ENCODE data around the gene MT2A.
"Not testable (repeated sequence)": the region's sequence is repeated elsewhere in the genome, so short reads cannot be mapped to it uniquely, and the experiment has no call there.

Gene MT2A

GRCh38 chr16:56601325-56601724, 7.1 kb upstream of the MT2A start:
- DNase-seq, result no peak

GRCh38 chr16:56603589-56603988, 4.8 kb upstream of the MT2A start:
- peak; percentile 47 to 65 for DNase-seq

DNA sequence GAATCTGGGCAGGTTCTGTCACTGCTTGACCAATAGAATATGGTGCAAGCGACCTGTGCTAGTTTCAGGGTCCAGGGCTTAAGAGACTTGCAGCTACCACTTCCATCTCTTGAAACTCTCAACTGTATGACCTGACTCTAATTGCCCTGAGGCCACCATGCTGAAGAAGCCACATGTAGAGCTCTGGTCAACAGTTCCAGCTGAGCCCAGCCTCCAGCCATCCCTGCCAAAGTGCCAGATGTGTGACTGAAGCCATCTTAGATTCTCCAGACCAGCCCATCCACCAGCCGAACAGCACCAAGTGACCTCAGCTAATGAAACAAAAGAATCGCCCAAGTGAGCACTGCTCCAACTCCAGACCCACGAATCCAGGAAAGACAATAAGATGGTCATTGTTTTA, 3.4 kb upstream of the MT2A start:
- no peak for DNase-seq

- DNase-seq, result no peak
These were observed 2.9 kb upstream of the MT2A start for GRCh38 chr16:56605475-56605874.

DNA sequence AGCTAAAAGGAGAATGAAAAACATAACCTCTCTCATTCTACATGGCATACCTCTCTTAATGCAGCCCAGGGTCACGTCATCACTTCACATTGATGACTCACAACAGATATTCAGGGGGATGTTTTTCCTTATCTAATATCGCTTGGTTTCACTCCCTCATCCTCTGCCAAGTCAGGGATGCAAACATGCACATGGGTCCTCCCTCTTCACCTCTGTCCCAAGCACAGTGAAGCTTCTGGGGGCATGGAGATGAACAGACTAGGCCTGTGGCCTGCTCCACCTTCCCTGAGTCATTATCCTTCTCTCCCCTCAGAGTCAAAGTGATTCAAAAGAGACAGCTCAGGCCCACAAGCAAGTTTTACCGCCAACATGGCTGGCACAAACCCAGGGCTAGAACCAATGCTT, 2.3 kb upstream of the MT2A start:
- DNase-seq, result no peak

DNA sequence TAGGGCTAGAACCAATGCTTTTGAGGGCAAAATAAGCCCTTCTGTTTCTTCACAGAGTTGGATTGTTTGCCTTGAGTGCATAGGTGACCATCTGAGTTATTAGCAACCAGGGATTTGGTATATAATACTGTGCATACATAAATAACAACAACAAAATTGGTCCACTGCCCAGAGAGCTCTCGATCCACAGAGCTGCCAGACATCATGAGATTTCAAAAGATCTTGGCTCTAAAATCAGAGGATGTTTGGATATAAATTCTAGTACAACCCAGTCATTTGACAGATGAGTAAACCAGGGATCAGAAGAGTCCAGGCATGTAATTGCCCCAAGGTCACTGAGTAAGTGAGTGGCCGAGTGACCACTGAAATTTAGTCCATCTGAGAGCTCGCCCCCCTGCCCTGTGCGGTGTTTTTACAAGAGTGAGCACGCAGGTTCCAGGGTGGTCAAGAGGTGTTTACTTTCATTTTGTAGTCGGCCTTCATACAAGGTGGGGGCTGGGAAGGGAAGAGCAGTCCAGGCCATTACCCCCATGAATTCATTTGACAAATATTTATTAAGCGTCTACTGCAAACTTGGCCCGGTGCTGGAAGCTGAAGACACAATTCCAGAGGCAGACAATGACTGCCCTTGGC, 1.8 kb upstream of the MT2A start:
- no peak for DNase-seq

DNA sequence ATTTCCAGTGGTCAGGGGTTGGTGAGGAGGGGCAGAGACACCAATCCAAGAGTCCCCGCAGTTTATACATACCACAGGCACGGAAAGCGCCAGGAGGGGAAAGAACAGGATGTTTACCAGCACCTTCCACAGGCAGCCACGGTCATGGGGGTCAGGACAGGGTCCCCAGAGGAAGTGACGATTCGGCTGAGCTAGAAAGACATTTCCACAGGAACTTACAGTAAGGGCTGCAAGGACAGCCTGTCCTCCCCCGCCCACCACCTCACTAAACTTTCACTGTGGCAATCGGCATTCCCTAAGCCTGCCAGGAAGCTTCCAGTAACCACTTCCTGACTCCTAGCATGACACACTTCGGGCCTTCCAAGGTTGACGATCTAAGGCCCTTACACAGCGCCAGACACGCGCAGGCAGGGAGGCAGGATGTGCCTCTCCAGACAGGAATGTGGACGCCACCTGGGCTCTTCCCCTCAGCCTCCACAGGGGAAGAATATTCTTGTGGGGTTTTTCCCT, 1.2 kb upstream of the MT2A start:
- peak in 1 of 2 donors; percentile 62 for DNase-seq

DNA sequence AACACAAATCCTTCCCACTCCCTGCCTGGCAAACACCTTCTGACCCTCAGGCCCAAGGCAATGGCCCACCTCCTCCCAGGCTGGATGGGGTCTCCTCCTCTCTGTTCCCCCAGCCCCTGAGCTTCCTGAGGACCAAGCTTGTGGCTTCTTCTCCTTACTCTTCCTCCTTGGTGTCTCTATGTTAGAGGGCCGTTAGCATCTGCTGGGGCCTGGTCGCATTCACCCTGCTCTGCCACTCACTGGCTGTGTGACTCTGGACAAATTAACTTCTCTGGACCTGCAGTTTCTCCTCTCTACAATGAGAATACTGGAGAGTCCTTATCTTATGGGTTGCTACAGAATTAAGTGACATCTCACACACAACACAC, 725 bp upstream of the MT2A start:
- DNase-seq, result no peak

DNA sequence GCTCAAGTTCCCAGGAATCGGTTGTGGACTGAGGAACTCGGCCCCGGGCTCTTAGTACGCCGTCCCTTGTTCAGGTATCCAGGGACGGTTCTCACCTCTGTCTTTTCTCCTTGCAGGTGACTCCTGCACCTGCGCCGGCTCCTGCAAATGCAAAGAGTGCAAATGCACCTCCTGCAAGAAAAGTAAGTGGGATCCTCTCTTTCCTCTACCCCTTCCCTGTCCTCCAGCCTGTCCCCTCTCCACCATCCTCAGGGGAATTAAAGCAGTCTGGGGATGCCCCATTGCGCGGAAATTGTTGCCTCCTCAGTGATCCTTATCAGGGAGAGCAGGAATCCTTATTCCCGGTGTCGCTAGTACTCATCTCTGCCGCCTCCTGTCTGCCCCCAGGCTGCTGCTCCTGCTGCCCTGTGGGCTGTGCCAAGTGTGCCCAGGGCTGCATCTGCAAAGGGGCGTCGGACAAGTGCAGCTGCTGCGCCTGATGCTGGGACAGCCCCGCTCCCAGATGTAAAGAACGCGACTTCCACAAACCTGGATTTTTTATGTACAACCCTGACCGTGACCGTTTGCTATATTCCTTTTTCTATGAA, 585 bp downstream of the MT2A start:
- no peak for DNase-seq

DNA sequence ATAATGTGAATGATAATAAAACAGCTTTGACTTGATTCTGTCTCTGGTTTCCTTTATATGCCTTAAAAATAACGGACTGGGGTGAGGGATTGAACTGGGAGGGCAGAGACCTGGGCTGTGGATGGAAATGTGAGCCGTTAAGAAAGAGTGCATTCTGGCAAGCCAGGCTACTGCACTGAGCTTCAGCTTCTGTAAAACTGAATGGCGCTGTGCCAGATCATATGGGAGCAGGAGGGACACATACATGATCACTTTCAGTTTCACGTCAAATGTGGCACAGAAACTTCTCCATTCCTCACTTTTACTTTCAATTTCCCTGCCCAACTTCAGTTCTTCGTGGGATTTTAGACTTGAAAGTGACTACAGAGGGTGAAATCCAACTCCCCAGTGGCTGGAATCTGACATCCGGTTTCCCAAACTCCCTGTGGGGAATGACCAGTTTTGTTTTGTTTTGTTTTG, 1.1 kb downstream of the MT2A start:
- DNase-seq, result peak; percentile 96 to 99

DNA sequence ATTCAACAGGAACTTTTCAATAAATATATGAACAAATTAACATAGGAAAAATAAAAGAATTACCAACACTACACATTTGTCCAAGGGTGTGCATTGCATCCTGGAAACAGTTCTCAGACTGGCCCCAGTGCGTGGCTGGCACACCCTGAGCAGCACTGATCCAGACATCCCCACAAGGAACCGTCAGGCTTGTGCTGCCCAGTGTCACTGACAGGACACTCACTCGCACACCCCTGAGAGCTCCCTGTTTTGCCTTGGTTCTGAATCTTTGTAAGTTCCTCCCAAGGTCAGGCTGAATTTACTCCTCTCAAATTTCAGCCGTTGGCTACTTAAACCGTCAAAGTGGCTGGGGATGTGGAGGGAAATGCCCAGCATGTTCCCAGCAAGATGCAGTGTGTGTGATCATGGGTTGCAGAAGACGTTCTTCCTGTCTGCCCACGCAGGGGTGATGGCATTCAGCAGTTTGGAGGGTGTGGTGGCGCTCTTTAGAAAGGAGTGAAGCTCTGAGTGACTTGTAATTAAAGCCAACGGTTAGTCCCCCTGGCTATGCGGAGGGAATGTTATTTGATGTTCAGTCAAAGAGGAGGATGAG, 1.7 kb downstream of the MT2A start:
- peak; percentile 95 to 99 for DNase-seq

DNA sequence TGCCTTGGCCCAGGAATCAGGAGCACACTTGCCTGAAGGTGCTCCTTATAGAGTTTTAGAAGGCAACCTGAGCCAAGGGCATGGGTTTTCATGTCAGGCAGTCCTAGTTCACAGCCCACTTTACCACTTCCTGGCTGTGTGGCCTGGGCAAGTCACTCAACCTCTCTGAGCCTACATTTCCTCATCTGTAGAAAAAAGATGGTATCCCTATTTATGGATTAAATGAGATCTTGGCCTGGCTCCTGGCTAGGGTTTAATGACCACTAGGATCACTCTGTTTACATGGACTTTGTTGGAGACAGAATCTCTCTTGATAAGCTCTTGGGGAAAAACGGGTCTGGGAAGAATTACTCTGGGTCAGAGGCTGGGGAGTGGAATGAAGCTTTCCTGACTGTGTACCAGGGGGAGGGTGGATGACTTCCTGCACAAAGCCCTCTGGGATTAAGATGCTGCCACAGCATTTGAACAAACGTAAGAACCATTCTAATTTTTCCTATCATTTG, 2.3 kb downstream of the MT2A start:
- DNase-seq, result no peak

DNA sequence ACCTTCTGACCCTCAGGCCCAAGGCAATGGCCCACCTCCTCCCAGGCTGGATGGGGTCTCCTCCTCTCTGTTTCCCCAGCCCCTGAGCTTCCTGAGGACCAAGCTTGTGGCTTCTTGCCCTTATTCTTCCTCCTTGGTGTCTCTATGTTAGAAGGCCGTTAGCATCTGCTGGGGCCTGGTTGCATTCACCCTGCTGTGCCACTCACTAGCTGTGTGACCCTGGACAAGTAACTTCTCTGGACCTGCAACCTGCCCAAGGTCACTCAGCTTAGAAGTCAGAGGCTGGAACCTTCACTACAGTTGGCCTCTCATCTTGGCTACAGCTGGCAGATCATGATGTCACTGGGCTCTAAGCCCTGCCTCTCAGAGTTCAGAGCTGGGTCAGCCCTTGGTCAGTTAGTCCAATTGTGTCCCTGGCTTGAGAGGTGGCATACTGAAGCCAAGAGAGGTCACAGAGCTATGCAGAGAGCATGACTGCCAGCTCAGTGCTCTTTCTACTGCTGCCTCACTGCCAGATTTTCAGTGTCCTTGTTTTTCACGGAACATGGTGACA, 3.0 kb downstream of the MT2A start:
- DNase-seq, result no peak

DNA sequence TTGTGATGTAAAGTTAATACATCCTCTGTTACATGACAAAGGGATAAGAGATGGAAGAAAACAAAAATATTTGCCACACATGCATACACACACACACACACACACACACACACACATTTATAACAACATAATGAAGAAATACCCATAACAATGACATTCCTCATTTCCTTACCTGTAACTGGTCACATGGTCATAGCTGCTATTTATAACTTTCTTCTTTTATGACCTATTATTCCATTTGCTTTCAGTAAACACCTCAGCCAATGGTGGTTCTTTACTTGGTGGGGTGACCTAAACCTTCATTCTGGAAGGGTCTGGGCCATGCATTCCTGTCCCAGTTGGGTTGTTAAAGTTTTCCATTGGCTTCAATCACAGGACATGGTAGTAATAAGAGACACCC, 5.3 kb downstream of the MT2A start:
- no peak for DNase-seq

- no peak for DNase-seq
These were observed 6.2 kb downstream of the MT2A start for GRCh38 chr16:56614549-56614991.

GRCh38 chr16:56615353-56615752, 7.0 kb downstream of the MT2A start:
- no peak for DNase-seq

DNA sequence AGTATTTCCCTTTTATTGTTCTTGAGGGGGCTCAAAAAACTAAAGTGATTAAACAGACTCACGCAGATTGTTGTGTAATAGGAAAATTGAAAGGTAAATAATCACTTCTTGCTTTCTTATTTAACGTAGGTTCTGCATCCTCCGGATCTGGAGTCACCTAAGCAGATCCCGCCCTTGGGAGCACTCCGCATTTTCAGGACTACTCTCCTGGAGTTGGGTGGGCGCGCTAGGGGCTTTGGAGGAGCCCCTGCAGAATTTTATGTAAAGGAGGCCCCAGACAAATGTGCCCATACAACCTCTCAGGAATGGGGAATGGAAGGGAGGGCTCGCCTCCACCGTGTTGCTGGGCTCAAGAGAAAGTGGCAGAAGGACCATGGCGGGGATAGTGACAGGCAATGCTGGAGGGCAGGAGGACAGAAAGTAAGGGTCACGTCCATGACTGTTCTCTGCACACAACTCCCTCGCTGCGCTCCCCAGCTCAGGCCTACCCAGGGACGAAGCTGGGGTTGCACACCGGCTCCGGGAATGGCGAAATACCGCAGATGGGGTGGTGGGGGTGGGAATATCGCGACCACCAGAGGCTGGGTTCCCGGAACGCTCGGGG, 8.3 kb downstream of the MT2A start:
- no peak for DNase-seq

- DNase-seq, result no peak
These were observed 9.1 kb downstream of the MT2A start for GRCh38 chr16:56617212-56618085.

- no peak for DNase-seq
These were observed 9.8 kb downstream of the MT2A start for GRCh38 chr16:56618138-56618537.

- no peak for DNase-seq
These were observed 12.0 kb downstream of the MT2A start for GRCh38 chr16:56620339-56620897.

GRCh38 chr16:56621665-56622445, 13.5 kb downstream of the MT2A start:
- not testable (repeated sequence) for DNase-seq

Measured in inflammatory macrophage treated with lipopolysaccharide for 1 hour (primary cell).